HG03103 (cell line): ENCODE data around the gene GALNT17.

Experiments
- ATAC-seq: cut with Tn5 transposase; IDR thresholded peaks from one replicate; pipeline ENCODE4 v1.9.1; 2021; ENCODE audit warnings: low read depth; ENCODE audit not compliant: unreplicated experiment

The GALNT17 gene

GRCh38 chr7:71132127-71132376 is at the start of gene GALNT17:
TSS of gene GALNT17 (plus strand) at chr7:71132144.
- ATAC-seq, result no peak

GRCh38 chr7:71095266-71095860 is 36.6 kb upstream of the GALNT17 start:
- ATAC-seq, result no peak

GRCh38 chr7:71096351-71096750 is 35.6 kb upstream of the GALNT17 start:
- ATAC-seq, result no peak

- ATAC-seq, result no peak
Observed at GRCh38 chr7:71106226-71106625, 25.7 kb upstream of the GALNT17 start.

GRCh38 chr7:71112436-71112835 is 19.5 kb upstream of the GALNT17 start:
- no peak for ATAC-seq

GRCh38 chr7:71120096-71120495 is 11.8 kb upstream of the GALNT17 start:
- no peak for ATAC-seq

GRCh38 chr7:71129126-71129525 is 2.8 kb upstream of the GALNT17 start:
- ATAC-seq, result no peak

- no peak for ATAC-seq
Observed at GRCh38 chr7:71130031-71130679, 1.8 kb upstream of the GALNT17 start.

- ATAC-seq, result no peak
Observed at GRCh38 chr7:71131256-71132126, 453 bp upstream of the GALNT17 start.

GRCh38 chr7:71132377-71133231 is 660 bp downstream of the GALNT17 start:
- ATAC-seq, result no peak

GRCh38 chr7:71133232-71133622 is 1.3 kb downstream of the GALNT17 start:
- no peak for ATAC-seq

GRCh38 chr7:71133856-71134255 is 1.9 kb downstream of the GALNT17 start:
- ATAC-seq, result no peak

GRCh38 chr7:71135116-71135515 is 3.2 kb downstream of the GALNT17 start:
- no peak for ATAC-seq

- ATAC-seq, result no peak
Observed at GRCh38 chr7:71135663-71136062, 3.7 kb downstream of the GALNT17 start.

- no peak for ATAC-seq
Observed at GRCh38 chr7:71137479-71137878, 5.5 kb downstream of the GALNT17 start.

- no peak for ATAC-seq
Observed at GRCh38 chr7:71140264-71140663, 8.3 kb downstream of the GALNT17 start.

- ATAC-seq, result no peak
Observed at GRCh38 chr7:71144963-71145362, 13.0 kb downstream of the GALNT17 start.

GRCh38 chr7:71145906-71146901 is 14.3 kb downstream of the GALNT17 start:
- no peak for ATAC-seq

GRCh38 chr7:71148098-71148497 is 16.2 kb downstream of the GALNT17 start:
- ATAC-seq, result no peak

GRCh38 chr7:71155236-71155635 is 23.3 kb downstream of the GALNT17 start:
- ATAC-seq, result no peak
